HEK293 (cell line): ENCODE measurements around the gene PIPOX.

Source experiments
- CTCF ChIA-PET: fragments of 350-600 bp; formaldehyde crosslinking; extraction: SDS; loops from one replicate; lab custom pipeline; 2021; ENCODE audit warnings: antibody characterized with exemption; lab: Yijun Ruan, JAX
- POLR2A ChIA-PET: fragments of 300-600 bp; formaldehyde crosslinking; extraction: SDS; loops from one replicate; lab custom pipeline; 2020; ENCODE audit warnings: antibody characterized with exemption, inconsistent platforms; lab: Yijun Ruan, JAX
- H3K27ac ChIP-seq: fragments of 200-500 bp; sonication (Bioruptor generic); 2 replicates; pipeline ENCODE4 v1.5.1; 2014; ENCODE audit warnings: low read depth, low read length, control low read depth, inconsistent platforms; ENCODE audit errors: extremely low read depth
- H3K36me3 ChIP-seq, 2 experiments: fragments of 200-500 bp in 1 of 2; sonication (Bioruptor generic) in 1 of 2; 1 replicate in 1 of 2; 2 replicates in 1 of 2; pipeline ENCODE4 v1.5.1; 2014 to 2017; ENCODE audit warnings: inconsistent platforms in 2 of 2, low read length in 2 of 2; ENCODE audit not compliant: control insufficient read depth in 2 of 2, insufficient read depth in 1 of 2
- H3K4me1 ChIP-seq: fragments of 200-500 bp; sonication (Bioruptor generic); 2 replicates; pipeline ENCODE4 v1.5.1; 2014; ENCODE audit warnings: mild to moderate bottlenecking, low read length, inconsistent platforms; ENCODE audit not compliant: control insufficient read depth, insufficient read depth
- H3K4me3 ChIP-seq: 2 replicates; pipeline ENCODE4 v1.5.1; 2011; ENCODE audit warnings: low read depth, mild to moderate bottlenecking, control low read depth, low read length, moderate library complexity
- H3K9me3 ChIP-seq: fragments of 200-500 bp; sonication (Bioruptor generic); 2 replicates; pipeline ENCODE4 v1.5.1; 2014; ENCODE audit warnings: low read depth, low read length, inconsistent platforms; ENCODE audit not compliant: control insufficient read depth, insufficient read depth
- PRDM1 ChIP-seq: fragments of 450-650 bp; formaldehyde crosslinking; IDR thresholded peaks from 2 replicates; pipeline ENCODE4; 2016; ENCODE audit warnings: missing biosample characterization, missing genetic modification characterization
- ZBTB20 ChIP-seq: fragments of 450-650 bp; formaldehyde crosslinking; IDR thresholded peaks from 2 replicates; pipeline ENCODE4 v1.5.1; 2016; ENCODE audit warnings: missing biosample characterization, missing genetic modification characterization
- ZBTB48 ChIP-seq: fragments of 450-650 bp; formaldehyde crosslinking; IDR thresholded peaks from 2 replicates; pipeline ENCODE4 v1.5.1; 2016; ENCODE audit warnings: missing biosample characterization, missing genetic modification characterization
- ZNF148 ChIP-seq: fragments of 450-650 bp; formaldehyde crosslinking; IDR thresholded peaks from 2 replicates; pipeline ENCODE4 v1.5.0; 2017; ENCODE audit warnings: missing biosample characterization, missing genetic modification characterization, borderline replicate concordance
- ZNF24 ChIP-seq: fragments of 450-650 bp; formaldehyde crosslinking; IDR thresholded peaks from 2 replicates; pipeline ENCODE4 v1.5.1; 2016; ENCODE audit warnings: missing biosample characterization, missing genetic modification characterization
- ZNF274 ChIP-seq, 2 experiments: fragments of 200-500 bp in 1 of 2; fragments of 450-650 bp in 1 of 2; sonication (Bioruptor generic) in 1 of 2; formaldehyde crosslinking in 1 of 2; IDR thresholded peaks; 2 replicates each; pipeline versions ENCODE4 v1.5.1 to v1.6.1; 2014 to 2016; ENCODE audit warnings: borderline replicate concordance in 1 of 2, inconsistent platforms in 1 of 2, low read length in 1 of 2, missing biosample characterization in 1 of 2, missing genetic modification characterization in 1 of 2
- ZNF335 ChIP-seq: fragments of 450-650 bp; formaldehyde crosslinking; conservative IDR thresholded peaks from 2 replicates; pipeline ENCODE4 v1.5.1; 2016; ENCODE audit warnings: missing biosample characterization, missing genetic modification characterization
- TF ChIP-seq, protein P1 (sequence below): fragments of 450-650 bp; formaldehyde crosslinking; conservative IDR thresholded peaks from 2 replicates; pipeline ENCODE4 v1.5.1; 2016; ENCODE audit warnings: low read depth, missing biosample characterization, missing genetic modification characterization
- TF ChIP-seq, protein P2 (sequence below): fragments of 450-650 bp; formaldehyde crosslinking; IDR thresholded peaks from 2 replicates; pipeline ENCODE4 v1.5.1; 2016; ENCODE audit warnings: missing biosample characterization, missing genetic modification characterization

PIPOX gene

GRCh38 chr17:29042026-29042678 lies 789 bp upstream of the PIPOX start:
- ChIA-PET POLR2A (no interaction called here), CTCF (interaction anchor here (0.6 to 2.9 kb wide), 4 partner anchors 9 to 88 kb away, joined by 3 to 14 read pairs (median 7); no protein-coding TSS in a partner anchor)
- Histone ChIP-seq H3K9me3 (no peaks in the 10 kb centered on the region), H3K27ac (no peak overlapping the region), H3K4me3 (no peak overlapping the region)
- TF ChIP-seq, protein P1, sequence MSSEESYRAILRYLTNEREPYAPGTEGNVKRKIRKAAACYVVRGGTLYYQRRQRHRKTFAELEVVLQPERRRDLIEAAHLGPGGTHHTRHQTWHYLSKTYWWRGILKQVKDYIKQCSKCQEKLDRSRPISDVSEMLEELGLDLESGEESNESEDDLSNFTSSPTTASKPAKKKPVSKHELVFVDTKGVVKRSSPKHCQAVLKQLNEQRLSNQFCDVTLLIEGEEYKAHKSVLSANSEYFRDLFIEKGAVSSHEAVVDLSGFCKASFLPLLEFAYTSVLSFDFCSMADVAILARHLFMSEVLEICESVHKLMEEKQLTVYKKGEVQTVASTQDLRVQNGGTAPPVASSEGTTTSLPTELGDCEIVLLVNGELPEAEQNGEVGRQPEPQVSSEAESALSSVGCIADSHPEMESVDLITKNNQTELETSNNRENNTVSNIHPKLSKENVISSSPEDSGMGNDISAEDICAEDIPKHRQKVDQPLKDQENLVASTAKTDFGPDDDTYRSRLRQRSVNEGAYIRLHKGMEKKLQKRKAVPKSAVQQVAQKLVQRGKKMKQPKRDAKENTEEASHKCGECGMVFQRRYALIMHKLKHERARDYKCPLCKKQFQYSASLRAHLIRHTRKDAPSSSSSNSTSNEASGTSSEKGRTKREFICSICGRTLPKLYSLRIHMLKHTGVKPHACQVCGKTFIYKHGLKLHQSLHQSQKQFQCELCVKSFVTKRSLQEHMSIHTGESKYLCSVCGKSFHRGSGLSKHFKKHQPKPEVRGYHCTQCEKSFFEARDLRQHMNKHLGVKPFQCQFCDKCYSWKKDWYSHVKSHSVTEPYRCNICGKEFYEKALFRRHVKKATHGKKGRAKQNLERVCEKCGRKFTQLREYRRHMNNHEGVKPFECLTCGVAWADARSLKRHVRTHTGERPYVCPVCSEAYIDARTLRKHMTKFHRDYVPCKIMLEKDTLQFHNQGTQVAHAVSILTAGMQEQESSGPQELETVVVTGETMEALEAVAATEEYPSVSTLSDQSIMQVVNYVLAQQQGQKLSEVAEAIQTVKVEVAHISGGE, result no peak
- TF ChIP-seq ZBTB20 (tag by site-specific recombination) (peak; percentile 99), ZNF335 (peak; percentile 60; the same call in 1 of the 2 replicates), ZBTB48 (tag by site-specific recombination) (no peak), ZNF274 (IDR thresholded peaks at IDR 0.05; ENCODE audit: low read length) (no peak), ZNF274 (tag by site-specific recombination; IDR thresholded peaks at IDR 0.05; ENCODE audit: borderline replicate concordance) (no peak), ZNF24 (tag by site-specific recombination) (0 out of 2 replicates have a peak, but pooled peaks have one; percentile 91), PRDM1 (peak; percentile 50; the same call in 1 of the 2 replicates)
- TF ChIP-seq, all 188 proteins: peak for 4
- peaks cover 5% of the 10 kb centered on the region for H3K4me1 ChIP-seq
- H3K36me3 ChIP-seq, result no peaks in the 10 kb centered on the region

DNA sequence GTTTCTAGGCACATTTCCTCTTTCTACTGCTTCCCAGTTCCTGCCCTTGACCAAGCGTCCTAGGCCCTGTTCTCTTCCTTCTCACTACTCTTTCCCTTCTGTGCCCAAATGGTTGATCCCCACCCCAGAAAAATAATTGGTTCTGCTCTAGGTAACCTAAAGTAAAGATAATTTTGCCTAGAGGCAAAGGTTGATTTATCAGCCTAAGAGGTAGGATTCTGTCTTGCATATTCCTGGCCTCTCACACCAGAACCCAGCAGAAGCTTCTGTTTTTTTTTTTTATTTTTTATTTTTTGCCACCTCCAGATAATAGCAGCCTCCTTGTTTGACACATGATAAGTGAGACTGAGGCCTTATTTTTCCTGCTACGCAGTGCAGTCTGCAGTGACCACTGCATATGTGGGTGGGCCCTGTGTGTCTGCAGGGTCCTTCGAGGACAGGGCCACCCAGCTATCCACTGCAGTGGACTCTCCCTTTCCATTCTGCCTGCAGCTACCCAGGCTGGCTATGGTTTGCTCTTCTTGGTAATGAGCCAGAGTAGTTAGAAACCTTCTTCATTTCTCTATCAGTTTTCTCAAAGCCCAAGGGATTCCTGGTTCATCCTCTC lies 701 bp downstream of the PIPOX start:
- POLR2A ChIA-PET, result no interaction called here
- H3K4me3 ChIP-seq, result no peak overlapping the region
- no peaks in the 10 kb centered on the region for H3K9me3 ChIP-seq
- TF ChIP-seq ZNF148, result no peak
- TF ChIP-seq, protein P2, sequence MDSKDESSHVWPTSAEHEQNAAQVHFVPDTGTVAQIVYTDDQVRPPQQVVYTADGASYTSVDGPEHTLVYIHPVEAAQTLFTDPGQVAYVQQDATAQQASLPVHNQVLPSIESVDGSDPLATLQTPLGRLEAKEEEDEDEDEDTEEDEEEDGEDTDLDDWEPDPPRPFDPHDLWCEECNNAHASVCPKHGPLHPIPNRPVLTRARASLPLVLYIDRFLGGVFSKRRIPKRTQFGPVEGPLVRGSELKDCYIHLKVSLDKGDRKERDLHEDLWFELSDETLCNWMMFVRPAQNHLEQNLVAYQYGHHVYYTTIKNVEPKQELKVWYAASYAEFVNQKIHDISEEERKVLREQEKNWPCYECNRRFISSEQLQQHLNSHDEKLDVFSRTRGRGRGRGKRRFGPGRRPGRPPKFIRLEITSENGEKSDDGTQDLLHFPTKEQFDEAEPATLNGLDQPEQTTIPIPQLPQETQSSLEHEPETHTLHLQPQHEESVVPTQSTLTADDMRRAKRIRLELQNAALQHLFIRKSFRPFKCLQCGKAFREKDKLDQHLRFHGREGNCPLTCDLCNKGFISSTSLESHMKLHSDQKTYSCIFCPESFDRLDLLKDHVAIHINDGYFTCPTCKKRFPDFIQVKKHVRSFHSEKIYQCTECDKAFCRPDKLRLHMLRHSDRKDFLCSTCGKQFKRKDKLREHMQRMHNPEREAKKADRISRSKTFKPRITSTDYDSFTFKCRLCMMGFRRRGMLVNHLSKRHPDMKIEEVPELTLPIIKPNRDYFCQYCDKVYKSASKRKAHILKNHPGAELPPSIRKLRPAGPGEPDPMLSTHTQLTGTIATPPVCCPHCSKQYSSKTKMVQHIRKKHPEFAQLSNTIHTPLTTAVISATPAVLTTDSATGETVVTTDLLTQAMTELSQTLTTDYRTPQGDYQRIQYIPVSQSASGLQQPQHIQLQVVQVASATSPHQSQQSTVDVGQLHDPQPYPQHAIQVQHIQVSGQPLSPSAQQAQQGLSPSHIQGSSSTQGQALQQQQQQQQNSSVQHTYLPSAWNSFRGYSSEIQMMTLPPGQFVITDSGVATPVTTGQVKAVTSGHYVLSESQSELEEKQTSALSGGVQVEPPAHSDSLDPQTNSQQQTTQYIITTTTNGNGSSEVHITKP, result peak; percentile 56
- CTCF ChIA-PET, result interaction anchor here (0.6 to 2.9 kb wide), 7 partner anchors 11 to 310 kb away, joined by 3 to 14 read pairs (median 7); no protein-coding TSS in a partner anchor
- no peaks in the 10 kb centered on the region for H3K36me3 ChIP-seq
- peaks cover 10% of the 10 kb centered on the region for H3K4me1 ChIP-seq
- no peak overlapping the region for H3K27ac ChIP-seq
